Hepatocyte (in vitro differentiated cells): ENCODE measurements around the gene VPS72.

ENCODE experiments used
- EZH2 ChIP-seq: fragments of 200-600 bp; sonication (generic); IDR thresholded peaks from 2 replicates; pipeline ENCODE4 v1.6.1; 2016; ENCODE audit warnings: antibody characterized with exemption, mild to moderate bottlenecking, borderline replicate concordance
- EZH2phosphoT487 ChIP-seq: fragments of 200-600 bp; sonication (generic); IDR thresholded peaks from one replicate; pipeline ENCODE4 v1.6.1; 2018; ENCODE audit warnings: antibody characterized with exemption, mild to moderate bottlenecking, low read depth, moderate library complexity; ENCODE audit not compliant: unreplicated experiment, severe bottlenecking
- TF ChIP-seq, protein P1 (sequence below): fragments of 200-600 bp; sonication (generic); IDR thresholded peaks from 2 replicates; pipeline ENCODE4 v1.5.1; 2016; ENCODE audit warnings: antibody characterized with exemption, mild to moderate bottlenecking; ENCODE audit not compliant: poor library complexity

DNA sequence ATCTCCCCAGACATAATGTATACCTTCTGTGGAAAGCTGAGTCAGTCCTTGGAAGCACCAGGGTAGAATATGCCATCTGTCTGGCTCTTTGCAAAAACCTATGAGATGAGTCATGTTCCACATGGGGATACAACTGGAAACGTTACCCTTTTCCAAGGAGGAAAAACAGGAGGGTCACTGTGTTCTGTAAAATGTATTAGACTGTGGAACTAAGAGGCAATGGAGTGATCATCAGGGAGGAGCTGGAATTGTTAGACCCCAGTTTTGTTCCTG is 48.4 kb upstream of the VPS72 start:
- TF ChIP-seq, protein P1, sequence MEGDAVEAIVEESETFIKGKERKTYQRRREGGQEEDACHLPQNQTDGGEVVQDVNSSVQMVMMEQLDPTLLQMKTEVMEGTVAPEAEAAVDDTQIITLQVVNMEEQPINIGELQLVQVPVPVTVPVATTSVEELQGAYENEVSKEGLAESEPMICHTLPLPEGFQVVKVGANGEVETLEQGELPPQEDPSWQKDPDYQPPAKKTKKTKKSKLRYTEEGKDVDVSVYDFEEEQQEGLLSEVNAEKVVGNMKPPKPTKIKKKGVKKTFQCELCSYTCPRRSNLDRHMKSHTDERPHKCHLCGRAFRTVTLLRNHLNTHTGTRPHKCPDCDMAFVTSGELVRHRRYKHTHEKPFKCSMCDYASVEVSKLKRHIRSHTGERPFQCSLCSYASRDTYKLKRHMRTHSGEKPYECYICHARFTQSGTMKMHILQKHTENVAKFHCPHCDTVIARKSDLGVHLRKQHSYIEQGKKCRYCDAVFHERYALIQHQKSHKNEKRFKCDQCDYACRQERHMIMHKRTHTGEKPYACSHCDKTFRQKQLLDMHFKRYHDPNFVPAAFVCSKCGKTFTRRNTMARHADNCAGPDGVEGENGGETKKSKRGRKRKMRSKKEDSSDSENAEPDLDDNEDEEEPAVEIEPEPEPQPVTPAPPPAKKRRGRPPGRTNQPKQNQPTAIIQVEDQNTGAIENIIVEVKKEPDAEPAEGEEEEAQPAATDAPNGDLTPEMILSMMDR, result no peak
- TF ChIP-seq EZH2, result no peak
- no peak for TF ChIP-seq EZH2phosphoT487
